ENCODE results near the gene DPP6. TPM values are rescaled to one million over a fixed set of nuclear protein-coding genes. Genes with fewer than 3 reads are reported as not detected.

The DPP6 gene
- total and polyA plus RNA-seq, 9 of the 15 experiments (the other 6 are each of a cell fraction or from before 2014, with no cell fraction given): not detected

DNA sequence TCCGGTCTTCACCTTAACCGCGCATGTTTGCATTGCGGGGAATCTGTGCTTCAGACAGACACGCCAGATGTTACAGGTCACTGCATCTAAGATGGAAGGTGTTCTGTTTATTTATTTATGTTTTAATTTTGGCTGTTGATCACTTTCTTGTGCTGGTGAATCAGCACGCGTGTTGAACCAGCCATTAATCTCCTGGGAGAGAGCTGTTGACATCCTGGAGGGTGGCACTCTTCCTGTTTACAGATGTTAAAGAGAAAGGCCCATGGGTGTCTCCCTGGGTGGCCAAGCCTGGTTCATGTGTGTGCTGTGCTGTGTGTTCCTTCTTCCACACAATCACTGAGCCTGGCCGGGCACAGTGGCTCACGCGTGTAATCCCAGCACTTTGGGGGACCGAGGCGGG, 595.4 kb downstream of the DPP6 start:
- CTCF ChIA-PET (ENCODE audit: low intra/inter-chr PET ratio): no interaction called here
- intact Hi-C loops (cut with micrococcal nuclease): loop anchor here (2.0 kb wide), 1 partner anchor 29 kb away; no protein-coding TSS in a partner anchor

More for the DNA sequence above, 595.4 kb downstream of the DPP6 start:
- POLR2A ChIA-PET: no interaction called here
- Histone ChIP-seq H4K20me1 (replicated peaks; ENCODE audit: control insufficient read depth, insufficient read depth, low read length) (no peaks in the 10 kb centered on the region), H3K9me1 (ENCODE audit: control insufficient read depth, insufficient read depth, low read length) (peaks cover 3% of the 10 kb centered on the region), H3K27ac (ENCODE audit: extremely low read depth, low read depth, low read length) (no peak overlapping the region), H3K9ac (ENCODE audit: insufficient read depth in 1 of 2, low read depth in 2 of 2, low read length in 2 of 2) (0 out of 4 replicates have a peak overlapping the region, but pooled peaks of 1 of the 2 experiments have one; percentile 32), H3K36me3 (ENCODE audit: control insufficient read depth, insufficient read depth, low read length) (no peaks in the 10 kb centered on the region), H3K27me3 (ENCODE audit: control insufficient read depth in 2 of 2, insufficient read depth in 2 of 2, low read length in 2 of 2) (peaks cover 20 to 42% of the 10 kb centered on the region in 2 experiments), H3K9me3 (replicated peaks; ENCODE audit: control insufficient read depth, insufficient read depth, low read depth, low read length) (no peaks in the 10 kb centered on the region), H3K4me1 (replicated peaks in 1 of 2; ENCODE audit: control insufficient read depth in 2 of 2, insufficient read depth in 2 of 2, low read length in 2 of 2) (peaks cover 0 to 16% of the 10 kb centered on the region in 2 experiments; a peak in 1 of 5 replicates), H2AFZ (ENCODE audit: low read depth, low read length) (peak overlapping the region; percentile 60), H3K4me3 (no peak overlapping the region), H3K79me2 (ENCODE audit: control insufficient read depth, insufficient read depth, low read length) (no peaks in the 10 kb centered on the region), H3K4me2 (ENCODE audit: insufficient read depth, low read length) (no peak overlapping the region)
- no peak for ATAC-seq
- 37% methylated on average over 12 of the region's 12 CpGs for WGBS (ENCODE audit: insufficient coverage, low coverage, missing lambda C conversion rate)
- FAIRE-seq: no peak
- in situ Hi-C loops (cut with MboI): no loop called here
- 0 out of 2 replicates have a peak, but pooled peaks have one; percentile 19 for TF ChIP-seq ZNF766 (CRISPR knock-in tag; conservative IDR thresholded peaks at IDR 0.05)
- no peak for TF ChIP-seq JUND (IDR thresholded peaks at IDR 0.05; ENCODE audit: borderline replicate concordance, low read depth, low read length)
- TF ChIP-seq JUND (tag; IDR thresholded peaks at IDR 0.05; ENCODE audit: borderline replicate concordance, low read depth, low read length): no peak
- TF ChIP-seq NCOA4 (IDR thresholded peaks at IDR 0.05; ENCODE audit: partially characterized antibody): no peak
- no peak for TF ChIP-seq GABPB1 (CRISPR knock-in tag; IDR thresholded peaks at IDR 0.05)
- peak; percentile 47 for TF ChIP-seq MEIS2 (IDR thresholded peaks at IDR 0.05; ENCODE audit: partially characterized antibody)
- TF ChIP-seq, protein P1, sequence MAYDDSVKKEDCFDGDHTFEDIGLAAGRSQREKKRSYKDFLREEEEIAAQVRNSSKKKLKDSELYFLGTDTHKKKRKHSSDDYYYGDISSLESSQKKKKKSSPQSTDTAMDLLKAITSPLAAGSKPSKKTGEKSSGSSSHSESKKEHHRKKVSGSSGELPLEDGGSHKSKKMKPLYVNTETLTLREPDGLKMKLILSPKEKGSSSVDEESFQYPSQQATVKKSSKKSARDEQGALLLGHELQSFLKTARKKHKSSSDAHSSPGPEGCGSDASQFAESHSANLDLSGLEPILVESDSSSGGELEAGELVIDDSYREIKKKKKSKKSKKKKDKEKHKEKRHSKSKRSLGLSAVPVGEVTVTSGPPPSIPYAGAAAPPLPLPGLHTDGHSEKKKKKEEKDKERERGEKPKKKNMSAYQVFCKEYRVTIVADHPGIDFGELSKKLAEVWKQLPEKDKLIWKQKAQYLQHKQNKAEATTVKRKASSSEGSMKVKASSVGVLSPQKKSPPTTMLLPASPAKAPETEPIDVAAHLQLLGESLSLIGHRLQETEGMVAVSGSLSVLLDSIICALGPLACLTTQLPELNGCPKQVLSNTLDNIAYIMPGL (CRISPR knock-in tag; IDR thresholded peaks at IDR 0.05): no peak
- TF ChIP-seq GABPA (tag; conservative IDR thresholded peaks at IDR 0.05; ENCODE audit: low read depth): peak; percentile 18; the same call in 1 of the 2 replicates
- peak in 1 of 2 experiments; percentile 66; a peak in 2 of 4 replicates for TF ChIP-seq FOXA3 (CRISPR knock-in tag; conservative IDR thresholded peaks at IDR 0.05 in 1 of 2, IDR thresholded peaks at IDR 0.05 in 1 of 2)
- TF ChIP-seq FOXJ3 (CRISPR knock-in tag; IDR thresholded peaks at IDR 0.05): no peak
- TF ChIP-seq, protein P2, sequence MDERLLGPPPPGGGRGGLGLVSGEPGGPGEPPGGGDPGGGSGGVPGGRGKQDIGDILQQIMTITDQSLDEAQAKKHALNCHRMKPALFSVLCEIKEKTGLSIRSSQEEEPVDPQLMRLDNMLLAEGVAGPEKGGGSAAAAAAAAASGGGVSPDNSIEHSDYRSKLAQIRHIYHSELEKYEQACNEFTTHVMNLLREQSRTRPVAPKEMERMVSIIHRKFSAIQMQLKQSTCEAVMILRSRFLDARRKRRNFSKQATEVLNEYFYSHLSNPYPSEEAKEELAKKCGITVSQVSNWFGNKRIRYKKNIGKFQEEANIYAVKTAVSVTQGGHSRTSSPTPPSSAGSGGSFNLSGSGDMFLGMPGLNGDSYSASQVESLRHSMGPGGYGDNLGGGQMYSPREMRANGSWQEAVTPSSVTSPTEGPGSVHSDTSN (CRISPR knock-in tag; IDR thresholded peaks at IDR 0.05; ENCODE audit: low read depth): no peak
- TF ChIP-seq, protein P2 (tag; conservative IDR thresholded peaks at IDR 0.05; ENCODE audit: low read depth): peak; percentile 74
- no TSS peak for BruUV-seq (replicated peaks)
- DNase-seq (ENCODE audit: extremely low read depth in 1 of 4, low spot score in 3 of 4): no peak
